HepG2 (cell line): ENCODE data around the gene KCND1. TPM values are rescaled to one million over a fixed set of nuclear protein-coding genes. Genes with fewer than 3 reads are reported as not detected.

Experiments
- ATAC-seq: fragments of 200-7000 bp; cut with Tn5 transposase; 3 replicates; pipeline ENCODE4 v1.9.1; 2020; ENCODE audit warnings: mild to moderate bottlenecking, moderate library complexity
- BruUV-seq: library from RNA; stranded (reverse); fragments of 400-500 nt; replicated peaks from 2 replicates; lab custom pipeline; 2021; lab: Mats Ljungman, UMichigan
- CTCF ChIA-PET: fragments of 300-600 bp; formaldehyde crosslinking; extraction: SDS; loops from one replicate; lab custom pipeline; 2021; ENCODE audit warnings: low total read pairs, inconsistent platforms, low intra/inter-chr PET ratio; lab: Yijun Ruan, JAX
- POLR2A ChIA-PET: fragments of 350-600 bp; sonication (Branson Sonifier 250); formaldehyde crosslinking; loops from one replicate; lab custom pipeline; 2020; ENCODE audit warnings: antibody characterized with exemption, inconsistent platforms; lab: Yijun Ruan, JAX
- DNase-seq: peaks from one replicate; pipeline ENCODE4 v3.0.0-alpha.2; 2015; ENCODE audit warnings: low spot score
- FAIRE-seq: peaks from 3 replicates; lab custom pipeline; 2011; peaks lifted over from hg19 to GRCh38; lab: Jason Lieb, UNC
- H2AFZ ChIP-seq: one replicate; pipeline ENCODE4 v1.6.1; 2011; ENCODE audit warnings: low read length, inconsistent platforms
- H3K27ac ChIP-seq: fragments of 300-600 bp; 3 replicates; pipeline ENCODE4 v1.8.0; 2011; ENCODE audit warnings: mixed run types, mild to moderate bottlenecking, mixed read lengths, low read length, inconsistent platforms; ENCODE audit not compliant: insufficient read depth; ENCODE audit errors: extremely low read length
- H3K27me3 ChIP-seq, 2 experiments: fragments of 200-600 bp in 1 of 2; 2 replicates in 1 of 2; 3 replicates in 1 of 2; pipeline versions ENCODE4 v1.6.0 to v1.8.0; 2011; ENCODE audit warnings: low read length in 2 of 2, mild to moderate bottlenecking in 2 of 2, moderate library complexity in 2 of 2, inconsistent platforms in 1 of 2; ENCODE audit not compliant: insufficient read depth in 2 of 2, control insufficient read depth in 1 of 2
- H3K36me3 ChIP-seq, 2 experiments: fragments of 200-600 bp in 1 of 2; replicated peaks in 1 of 2; 2 replicates in 1 of 2; 3 replicates in 1 of 2; pipeline versions ENCODE4 v1.5.1 to v1.8.0; 2011; ENCODE audit warnings: low read length in 2 of 2, inconsistent platforms in 1 of 2; ENCODE audit not compliant: insufficient read depth in 2 of 2, control insufficient read depth in 1 of 2
- H3K4me1 ChIP-seq: 2 replicates; pipeline ENCODE4 v1.5.1; 2012; ENCODE audit warnings: low read length, inconsistent platforms; ENCODE audit not compliant: insufficient read depth
- H3K4me2 ChIP-seq: 2 replicates; pipeline ENCODE4 v1.6.0; 2011; ENCODE audit warnings: low read depth, low read length, inconsistent platforms
- H3K4me3 ChIP-seq, 3 experiments: fragments of 200-600 bp in 1 of 3; sonication (generic), shearing (Covaris generic) in 1 of 3; replicated peaks in 1 of 3; 2 replicates each; pipeline ENCODE4 v1.5.1; 2011 to 2016; ENCODE audit warnings: low read length in 3 of 3, inconsistent platforms in 2 of 3, low read depth in 2 of 3, mild to moderate bottlenecking in 2 of 3, control low read depth in 1 of 3, mixed read lengths in 1 of 3; ENCODE audit not compliant: insufficient read depth in 1 of 3
- H3K79me2 ChIP-seq: one replicate; pipeline ENCODE4 v1.6.1; 2011; ENCODE audit warnings: low read length, inconsistent platforms; ENCODE audit not compliant: insufficient read depth
- H3K9ac ChIP-seq: 2 replicates; pipeline ENCODE4 v1.6.0; 2011; ENCODE audit warnings: mild to moderate bottlenecking, low read depth, low read length, inconsistent platforms; ENCODE audit not compliant: insufficient read depth
- H3K9me3 ChIP-seq: 2 replicates; pipeline ENCODE4 v1.5.1; 2012; ENCODE audit warnings: mild to moderate bottlenecking, low read length
- H4K20me1 ChIP-seq: 2 replicates; pipeline ENCODE4 v1.6.0; 2011; ENCODE audit warnings: inconsistent platforms, mild to moderate bottlenecking, low read length, moderate library complexity; ENCODE audit not compliant: insufficient read depth
- ATF4 ChIP-seq, 2 experiments: fragments of 450-650 bp in 1 of 2; sonication (generic) in 1 of 2; formaldehyde crosslinking; IDR thresholded peaks; 2 replicates each; pipeline versions ENCODE4 v1.5.0 to v1.8.0; 2020 to 2022; ENCODE audit warnings: mild to moderate bottlenecking in 1 of 2, missing genetic modification reagents in 1 of 2
- ETV6 ChIP-seq: sonication (generic); formaldehyde crosslinking; conservative IDR thresholded peaks from 2 replicates; pipeline ENCODE4 v1.4.0; 2020; ENCODE audit warnings: missing genetic modification reagents
- FOXP1 ChIP-seq, 2 experiments: fragments of 450-650 bp in 1 of 2; IDR thresholded peaks; 2 replicates each; pipeline ENCODE4 v1.6.1; 2017 to 2018; ENCODE audit warnings: antibody characterized with exemption in 1 of 2
- GABPB1 ChIP-seq: IDR thresholded peaks from 2 replicates; pipeline ENCODE4 v1.6.1; 2016; ENCODE audit warnings: mild to moderate bottlenecking, missing genetic modification reagents, moderate library complexity, missing compliant biosample characterization
- HMGA1 ChIP-seq: sonication (generic); formaldehyde crosslinking; conservative IDR thresholded peaks from 2 replicates; pipeline ENCODE4 v1.4.0; 2020; ENCODE audit warnings: missing genetic modification reagents
- SNRNP70 ChIP-seq: fragments of 200-400 bp; formaldehyde crosslinking; IDR thresholded peaks from 2 replicates; pipeline ENCODE4 v1.6.1; 2017; ENCODE audit warnings: mild to moderate bottlenecking, low read depth, low read length, moderate library complexity
- SPEN ChIP-seq: sonication (generic); formaldehyde crosslinking; IDR thresholded peaks from 2 replicates; pipeline ENCODE4 v1.5.1; 2020; ENCODE audit warnings: low read depth, mild to moderate bottlenecking, missing genetic modification reagents
- TBP ChIP-seq: sonication (generic); formaldehyde crosslinking; IDR thresholded peaks from 2 replicates; pipeline ENCODE4 v1.5.0; 2020; ENCODE audit warnings: missing genetic modification reagents
- TEF ChIP-seq: sonication (generic); formaldehyde crosslinking; IDR thresholded peaks from 2 replicates; pipeline ENCODE4 v1.5.0; 2020; ENCODE audit warnings: missing genetic modification reagents
- ZBTB10 ChIP-seq: sonication (generic); formaldehyde crosslinking; IDR thresholded peaks from 2 replicates; pipeline ENCODE4 v1.4.0; 2020; ENCODE audit warnings: missing genetic modification reagents, borderline replicate concordance
- ZNF230 ChIP-seq: sonication (generic); formaldehyde crosslinking; IDR thresholded peaks from 2 replicates; pipeline ENCODE4 v1.4.0; 2020; ENCODE audit warnings: mild to moderate bottlenecking, missing genetic modification reagents
- ZNF280D ChIP-seq: sonication (generic); formaldehyde crosslinking; IDR thresholded peaks from 2 replicates; pipeline ENCODE4 v1.5.1; 2020; ENCODE audit warnings: mild to moderate bottlenecking, missing genetic modification reagents
- ZNF512B ChIP-seq: sonication (generic); formaldehyde crosslinking; IDR thresholded peaks from 2 replicates; pipeline ENCODE4 v1.5.1; 2020; ENCODE audit warnings: missing genetic modification reagents, mild to moderate bottlenecking, borderline replicate concordance
- ZNF7 ChIP-seq: IDR thresholded peaks from 2 replicates; pipeline ENCODE4 v1.6.1; 2016; ENCODE audit warnings: missing biosample characterization, missing genetic modification reagents
- WGBS: methylation state at CpG from one replicate; pipeline ENCODE4 v1.1.6; 2017; ENCODE audit warnings: low lambda C conversion rate; 5-methylcytosine and 5-hydroxymethylcytosine counted together
- in situ Hi-C: cut with HindIII; loops from 2 replicates; pipeline ENCODE4 v1.10.0; 2017; ENCODE audit warnings: low pct_unique_long_range_greater_than_20kb; ENCODE audit not compliant: extremely low pct_ligation_motif_present
- intact Hi-C: fragments of 100-400 bp; cut with micrococcal nuclease; formaldehyde crosslinking; loops from one replicate; pipeline ENCODE4 v1.10.0; 2022; ENCODE audit not compliant: unreplicated experiment
- polyA plus RNA-seq, 8 experiments: library from polyadenylated mRNA; depleted of rRNA in 3 of 8; stranded (reverse) in 7 of 8; unstranded in 1 of 8; fragments of >200 nt; fragmentation: Illumina TruSeq in 4 of 8; extraction: Trizol in 4 of 8; gene quantifications; 2 replicates each; pipeline versions ENCODE4 v1.2.1 to v1.2.3, GENCODE V29; 2011 to 2016; ENCODE audit warnings: low read depth in 4 of 8, missing spikeins in 1 of 8, mixed read lengths in 1 of 8; ENCODE audit not compliant: insufficient read depth in 1 of 8
- total RNA-seq, 5 experiments: library from RNA; depleted of rRNA; stranded (reverse); fragments of >200 nt; fragmentation: Illumina TruSeq; extraction: Trizol; gene quantifications; 2 replicates each; pipeline ENCODE4 v1.2.3, GENCODE V29; 2016; ENCODE audit warnings: low read depth in 1 of 5

The KCND1 gene
- total and polyA plus RNA-seq, 2 of the 13 experiments (the other 11 are each of a cell fraction or from before 2014, with no cell fraction given), result 0.07 to 0.30 TPM

GRCh38 chrX:48935301-48935670 lies 36.4 kb downstream of the KCND1 start:
- no peak for FAIRE-seq
- Histone ChIP-seq H3K4me1 (peaks cover under 1% of the 10 kb centered on the region; the same call in 1 of the 2 replicates), H3K4me3 (no peak overlapping the region), H3K27me3 (no peaks in the 10 kb centered on the region), H3K4me2 (no peak overlapping the region), H3K36me3 (peaks cover 8 to 31% of the 10 kb centered on the region in 2 experiments; a peak in 4 of 5 replicates), H2AFZ (no peak overlapping the region), H4K20me1 (no peaks in the 10 kb centered on the region), H3K9me3 (no peaks in the 10 kb centered on the region), H3K9ac (no peak overlapping the region), H3K79me2 (peaks cover 15% of the 10 kb centered on the region), H3K27ac (no peak overlapping the region)
- POLR2A ChIA-PET, result no interaction called here
- intact Hi-C loops, result no loop called here
- CTCF ChIA-PET, result no interaction called here
- TF ChIP-seq ZNF230, result no peak
- TF ChIP-seq SPEN (CRISPR knock-in tag), result no peak
- no peak for TF ChIP-seq TEF (CRISPR knock-in tag)
- no peak for TF ChIP-seq ZBTB10 (CRISPR knock-in tag)
- no peak for TF ChIP-seq ETV6 (CRISPR knock-in tag)
- TF ChIP-seq GABPB1 (CRISPR knock-in tag), result no peak
- TF ChIP-seq ATF4 (CRISPR knock-in tag; IDR thresholded peaks at IDR 0.05), result no peak
- TF ChIP-seq FOXP1 (IDR thresholded peaks at IDR 0.05), result no peak
- TF ChIP-seq FOXP1 (CRISPR knock-in tag; IDR thresholded peaks at IDR 0.05), result no peak
- TF ChIP-seq ZNF280D (CRISPR knock-in tag), result no peak
- no peak for TF ChIP-seq SNRNP70
- TF ChIP-seq HMGA1 (CRISPR knock-in tag), result no peak
- TF ChIP-seq TBP (CRISPR knock-in tag), result no peak
- no peak for TF ChIP-seq ZNF512B (CRISPR knock-in tag)
- no peak for TF ChIP-seq ZNF7 (CRISPR knock-in tag)
- DNase-seq, result no peak
- in situ Hi-C loops, result no loop called here
- WGBS, result 100% methylated on average over 1 of the region's 1 CpG
- ATAC-seq, result no peak
- no TSS peak for BruUV-seq
